Measurements from ENCODE around the gene IFITM5.
"Not testable (repeated sequence)": the region's sequence is repeated elsewhere in the genome, so short reads cannot be mapped to it uniquely, and the experiment has no call there.

IFITM5 gene

GRCh38 chr11:313304-313786, 14.0 kb upstream of the IFITM5 start:
- no peak for DNase-seq (ENCODE audit: low read depth in 1 of 2, low spot score in 1 of 2)

- no peak for DNase-seq (ENCODE audit: low read depth in 1 of 2, low spot score in 1 of 2)
Measured at GRCh38 chr11:312092-312816, 12.9 kb upstream of the IFITM5 start.

GRCh38 chr11:311013-311748, 11.9 kb upstream of the IFITM5 start:
- not testable (repeated sequence) for DNase-seq (ENCODE audit: low read depth in 1 of 2, low spot score in 1 of 2)

- DNase-seq (ENCODE audit: low read depth in 1 of 2, low spot score in 1 of 2): not testable (repeated sequence)
Measured at GRCh38 chr11:309979-310572, 10.8 kb upstream of the IFITM5 start.

GRCh38 chr11:308740-309665, 9.7 kb upstream of the IFITM5 start:
- DNase-seq (ENCODE audit: low read depth in 1 of 2, low spot score in 1 of 2): not testable (repeated sequence)

GRCh38 chr11:307766-308708, 8.7 kb upstream of the IFITM5 start, which contains the start of gene IFITM2:
Gene IFITM2, plus strand, starts transcription at chr11:307816. Its CDS starts 377 bp downstream, at chr11:308193.
- DNase-seq (ENCODE audit: low read depth in 1 of 2, low spot score in 1 of 2): not testable (repeated sequence)

- no peak for DNase-seq (ENCODE audit: low read depth in 1 of 2, low spot score in 1 of 2)
Measured at GRCh38 chr11:306645-307371, 7.5 kb upstream of the IFITM5 start.

GRCh38 chr11:305844-306211, 6.5 kb upstream of the IFITM5 start:
- no peak for DNase-seq (ENCODE audit: low read depth in 1 of 2, low spot score in 1 of 2)

- DNase-seq (ENCODE audit: low read depth in 1 of 2, low spot score in 1 of 2): no peak
Measured at GRCh38 chr11:304915-305843, 5.9 kb upstream of the IFITM5 start.

GRCh38 chr11:304061-304506, 4.8 kb upstream of the IFITM5 start:
- no peak for DNase-seq (ENCODE audit: low read depth in 1 of 2, low spot score in 1 of 2)

- no peak for DNase-seq (ENCODE audit: low read depth in 1 of 2, low spot score in 1 of 2)
Measured at GRCh38 chr11:303363-303762, 4.0 kb upstream of the IFITM5 start.

- DNase-seq (ENCODE audit: low read depth in 1 of 2, low spot score in 1 of 2): no peak
Measured at GRCh38 chr11:299951-300735, 817 bp upstream of the IFITM5 start.

- no peak for DNase-seq (ENCODE audit: low read depth in 1 of 2, low spot score in 1 of 2)
Measured at GRCh38 chr11:298406-299065, 790 bp downstream of the IFITM5 start.

GRCh38 chr11:297586-298405, 1.5 kb downstream of the IFITM5 start:
- peak in 1 of 2 donors; percentile 6 for DNase-seq (ENCODE audit: low read depth in 1 of 2, low spot score in 1 of 2)

- DNase-seq (ENCODE audit: low read depth in 1 of 2, low spot score in 1 of 2): peak in 1 of 2 donors; percentile 1
Measured at GRCh38 chr11:297051-297585, 2.2 kb downstream of the IFITM5 start.

All from activated T-helper 1 cell treated with anti-CD3 and anti-CD28 coated beads, Interleukin-2, amount 50 U/mL, for 16 hours (primary cell).